Measurements from ENCODE around the gene ZNF232.
"Not testable (repeated sequence)": the region's sequence is repeated elsewhere in the genome, so short reads cannot be mapped to it uniquely, and the experiment has no call there.

ZNF232 gene

GRCh38 chr17:5137511-5138197 lies 26.0 kb upstream of the ZNF232 start:
- 99% methylated on average over 12 of the region's 15 CpGs for WGBS (ENCODE audit: insufficient coverage)
- CTCF ChIA-PET; H3K27me3 ChIP-seq (replicated peaks in 2 of 5; ENCODE audit: control insufficient read depth in 4 of 5, insufficient read depth in 5 of 5, low read length in 4 of 5); H3K9me3 ChIP-seq (ENCODE audit: control extremely low read depth in 1 of 5, control insufficient read depth in 4 of 5, insufficient read depth in 2 of 5, low read depth in 1 of 5, low read length in 4 of 5); H3K4me3 ChIP-seq (ENCODE audit: control insufficient read depth in 1 of 7, extremely low read depth in 1 of 7, insufficient read depth in 4 of 7, low read depth in 2 of 7, low read length in 6 of 7); H3K27ac ChIP-seq (ENCODE audit: insufficient read depth in 1 of 2, low read depth in 1 of 2, low read length in 2 of 2, poor library complexity in 1 of 2, severe bottlenecking in 2 of 2); DNase-seq; H3K36me3 ChIP-seq (ENCODE audit: control insufficient read depth in 4 of 4, insufficient read depth in 4 of 4, low read length in 3 of 4); H3K4me1 ChIP-seq (ENCODE audit: control extremely low read depth in 1 of 4, control insufficient read depth in 4 of 4, insufficient read depth in 4 of 4, low read length in 3 of 4): not testable (repeated sequence)
- POLR2A ChIA-PET: interaction anchor here (0.7 kb wide), 1 partner anchor 1688 kb away, joined by 3 read pairs; no protein-coding TSS in a partner anchor

- H3K27ac ChIP-seq (ENCODE audit: insufficient read depth in 1 of 2, low read depth in 1 of 2, low read length in 2 of 2, poor library complexity in 1 of 2, severe bottlenecking in 2 of 2); POLR2A ChIA-PET; H3K9me3 ChIP-seq (ENCODE audit: control extremely low read depth in 1 of 5, control insufficient read depth in 4 of 5, insufficient read depth in 2 of 5, low read depth in 1 of 5, low read length in 4 of 5); H3K4me3 ChIP-seq (ENCODE audit: control insufficient read depth in 1 of 7, extremely low read depth in 1 of 7, insufficient read depth in 4 of 7, low read depth in 2 of 7, low read length in 6 of 7); H3K36me3 ChIP-seq (ENCODE audit: control insufficient read depth in 4 of 4, insufficient read depth in 4 of 4, low read length in 3 of 4); DNase-seq; H3K4me1 ChIP-seq (ENCODE audit: control extremely low read depth in 1 of 4, control insufficient read depth in 4 of 4, insufficient read depth in 4 of 4, low read length in 3 of 4); H3K27me3 ChIP-seq (replicated peaks in 2 of 5; ENCODE audit: control insufficient read depth in 4 of 5, insufficient read depth in 5 of 5, low read length in 4 of 5); CTCF ChIA-PET: not testable (repeated sequence)
- 94% methylated on average over 11 of the region's 14 CpGs for WGBS (ENCODE audit: insufficient coverage)
These were observed 25.1 kb upstream of the ZNF232 start for GRCh38 chr17:5136580-5137412.

- H3K9me3 ChIP-seq (ENCODE audit: control extremely low read depth in 1 of 5, control insufficient read depth in 4 of 5, insufficient read depth in 2 of 5, low read depth in 1 of 5, low read length in 4 of 5): no peaks in the 10 kb centered on the region
- DNase-seq: no peak
- H3K27ac ChIP-seq (ENCODE audit: insufficient read depth in 1 of 2, low read depth in 1 of 2, low read length in 2 of 2, poor library complexity in 1 of 2, severe bottlenecking in 2 of 2): no peak overlapping the region
- H3K4me3 ChIP-seq (ENCODE audit: control insufficient read depth in 1 of 7, extremely low read depth in 1 of 7, insufficient read depth in 4 of 7, low read depth in 2 of 7, low read length in 6 of 7): no peak overlapping the region
- CTCF ChIA-PET: no interaction called here
- WGBS (ENCODE audit: insufficient coverage): 84% methylated on average over 13 of the region's 14 CpGs
- H3K27me3 ChIP-seq (replicated peaks in 2 of 5; ENCODE audit: control insufficient read depth in 4 of 5, insufficient read depth in 5 of 5, low read length in 4 of 5): peaks cover 0 to 1% (median 0%) of the 10 kb centered on the region in 5 experiments
- H3K4me1 ChIP-seq (ENCODE audit: control extremely low read depth in 1 of 4, control insufficient read depth in 4 of 4, insufficient read depth in 4 of 4, low read length in 3 of 4): no peaks in the 10 kb centered on the region
- H3K36me3 ChIP-seq (ENCODE audit: control insufficient read depth in 4 of 4, insufficient read depth in 4 of 4, low read length in 3 of 4): no peaks in the 10 kb centered on the region
- POLR2A ChIA-PET: no interaction called here
These were observed 24.3 kb upstream of the ZNF232 start for GRCh38 chr17:5135726-5136579.

GRCh38 chr17:5135131-5135712 lies 23.5 kb upstream of the ZNF232 start:
- WGBS (ENCODE audit: insufficient coverage): 96% methylated on average over 6 of the region's 8 CpGs
- H3K4me3 ChIP-seq (ENCODE audit: control insufficient read depth in 1 of 7, extremely low read depth in 1 of 7, insufficient read depth in 4 of 7, low read depth in 2 of 7, low read length in 6 of 7); H3K9me3 ChIP-seq (ENCODE audit: control extremely low read depth in 1 of 5, control insufficient read depth in 4 of 5, insufficient read depth in 2 of 5, low read depth in 1 of 5, low read length in 4 of 5); POLR2A ChIA-PET; H3K27me3 ChIP-seq (replicated peaks in 2 of 5; ENCODE audit: control insufficient read depth in 4 of 5, insufficient read depth in 5 of 5, low read length in 4 of 5); CTCF ChIA-PET; H3K4me1 ChIP-seq (ENCODE audit: control extremely low read depth in 1 of 4, control insufficient read depth in 4 of 4, insufficient read depth in 4 of 4, low read length in 3 of 4); DNase-seq; H3K36me3 ChIP-seq (ENCODE audit: control insufficient read depth in 4 of 4, insufficient read depth in 4 of 4, low read length in 3 of 4); H3K27ac ChIP-seq (ENCODE audit: insufficient read depth in 1 of 2, low read depth in 1 of 2, low read length in 2 of 2, poor library complexity in 1 of 2, severe bottlenecking in 2 of 2): not testable (repeated sequence)

GRCh38 chr17:5134571-5134970 lies 22.9 kb upstream of the ZNF232 start:
- CTCF ChIA-PET; H3K36me3 ChIP-seq (ENCODE audit: control insufficient read depth in 4 of 4, insufficient read depth in 4 of 4, low read length in 3 of 4); H3K9me3 ChIP-seq (ENCODE audit: control extremely low read depth in 1 of 5, control insufficient read depth in 4 of 5, insufficient read depth in 2 of 5, low read depth in 1 of 5, low read length in 4 of 5); DNase-seq; H3K4me3 ChIP-seq (ENCODE audit: control insufficient read depth in 1 of 7, extremely low read depth in 1 of 7, insufficient read depth in 4 of 7, low read depth in 2 of 7, low read length in 6 of 7); H3K4me1 ChIP-seq (ENCODE audit: control extremely low read depth in 1 of 4, control insufficient read depth in 4 of 4, insufficient read depth in 4 of 4, low read length in 3 of 4); POLR2A ChIA-PET; H3K27me3 ChIP-seq (replicated peaks in 2 of 5; ENCODE audit: control insufficient read depth in 4 of 5, insufficient read depth in 5 of 5, low read length in 4 of 5); H3K27ac ChIP-seq (ENCODE audit: insufficient read depth in 1 of 2, low read depth in 1 of 2, low read length in 2 of 2, poor library complexity in 1 of 2, severe bottlenecking in 2 of 2): not testable (repeated sequence)
- 95% methylated on average over 11 of the region's 11 CpGs for WGBS (ENCODE audit: insufficient coverage)

GRCh38 chr17:5133961-5134360 lies 22.3 kb upstream of the ZNF232 start:
- POLR2A ChIA-PET; H3K36me3 ChIP-seq (ENCODE audit: control insufficient read depth in 4 of 4, insufficient read depth in 4 of 4, low read length in 3 of 4); H3K4me1 ChIP-seq (ENCODE audit: control extremely low read depth in 1 of 4, control insufficient read depth in 4 of 4, insufficient read depth in 4 of 4, low read length in 3 of 4); DNase-seq; H3K27ac ChIP-seq (ENCODE audit: insufficient read depth in 1 of 2, low read depth in 1 of 2, low read length in 2 of 2, poor library complexity in 1 of 2, severe bottlenecking in 2 of 2); H3K9me3 ChIP-seq (ENCODE audit: control extremely low read depth in 1 of 5, control insufficient read depth in 4 of 5, insufficient read depth in 2 of 5, low read depth in 1 of 5, low read length in 4 of 5); CTCF ChIA-PET; H3K27me3 ChIP-seq (replicated peaks in 2 of 5; ENCODE audit: control insufficient read depth in 4 of 5, insufficient read depth in 5 of 5, low read length in 4 of 5); H3K4me3 ChIP-seq (ENCODE audit: control insufficient read depth in 1 of 7, extremely low read depth in 1 of 7, insufficient read depth in 4 of 7, low read depth in 2 of 7, low read length in 6 of 7): not testable (repeated sequence)
- WGBS (ENCODE audit: insufficient coverage): 97% methylated on average over 6 of the region's 8 CpGs
